ENCODE measurements around the gene SLU7. TPM values are rescaled to one million over a fixed set of nuclear protein-coding genes. Genes with fewer than 3 reads are reported as not detected.
A peak's percentile ranks its signal among the peaks of the same experiment; 100 is the strongest.

Gene SLU7
- total RNA-seq, 1 experiment from 2014 or later, result 43.6 TPM

GRCh38 chr5:160421625-160422258, 2.9 kb upstream of the SLU7 start, which contains the start of gene PTTG1 (continued):
- no peak for TF ChIP-seq EZH2 (IDR thresholded peaks at IDR 0.05)
- TF ChIP-seq SP1 (IDR thresholded peaks at IDR 0.05; ENCODE audit: low read depth), result peak; percentile 82
- no peak for TF ChIP-seq FOSL1 (IDR thresholded peaks at IDR 0.05; ENCODE audit: low read depth)
- TF ChIP-seq CBX3 (IDR thresholded peaks at IDR 0.05; ENCODE audit: low read depth), result no peak
- TF ChIP-seq ELF1 (IDR thresholded peaks at IDR 0.05; ENCODE audit: borderline replicate concordance, low read depth), result no peak
- TF ChIP-seq EZH2phosphoT487 (IDR thresholded peaks at IDR 0.05; ENCODE audit: borderline replicate concordance), result no peak
- no peak for TF ChIP-seq JUND (IDR thresholded peaks at IDR 0.05)
- TF ChIP-seq SRF (IDR thresholded peaks at IDR 0.05; ENCODE audit: low read depth), result no peak
- TF ChIP-seq YY1 (IDR thresholded peaks at IDR 0.05; ENCODE audit: extremely low read depth, insufficient replicate concordance, low read depth, low read length), result no peak
- TF ChIP-seq TCF7L2 (IDR thresholded peaks at IDR 0.05; ENCODE audit: borderline replicate concordance, extremely low read depth, insufficient read depth, insufficient read length), result peak; percentile 18
- no peak for TF ChIP-seq ZNF274 (IDR thresholded peaks at IDR 0.05; ENCODE audit: low read depth, low read length)
- TF ChIP-seq SIN3A (IDR thresholded peaks at IDR 0.05; ENCODE audit: low read depth), result peak; percentile 86

GRCh38 chr5:160420331-160420610, 1.4 kb upstream of the SLU7 start:
- peaks cover 8 to 27% of the 10 kb centered on the region in 2 experiments; a peak in 3 of 4 replicates for H3K4me1 ChIP-seq (ENCODE audit: control insufficient read depth in 1 of 2, insufficient read depth in 2 of 2, low read length in 2 of 2)
- ATAC-seq, result no peak
- no peak overlapping the region for H2AFZ ChIP-seq (ENCODE audit: low read depth, low read length, poor library complexity, severe bottlenecking)
- no TSS peak for BruUV-seq (replicated peaks)
- intact Hi-C loops (cut with micrococcal nuclease), result no loop called here
- ChIA-PET CTCF (interaction anchor here (2.2 kb wide), 1 partner anchor 19 kb away, joined by 21 read pairs; no protein-coding TSS in a partner anchor), RAD21 (ENCODE audit: low non-redundant PET in 1 of 2, low total read pairs in 2 of 2, uncharacterized antibody in 2 of 2, unreplicated experiment in 2 of 2) (no interaction called here), POLR2A (no interaction called here)
- H3K9me3 ChIP-seq (ENCODE audit: control insufficient read depth in 1 of 2, insufficient read depth in 1 of 2, low read depth in 1 of 2, low read length in 2 of 2), result no peaks in the 10 kb centered on the region
- peaks cover 14 to 27% of the 10 kb centered on the region in 2 experiments for H3K36me3 ChIP-seq (ENCODE audit: control insufficient read depth in 1 of 2, insufficient read depth in 2 of 2, low read length in 2 of 2)
- no peak overlapping the region for H3K4me2 ChIP-seq (ENCODE audit: low read length)
- no peak for DNase-seq (ENCODE audit: low read depth, low spot score)
- TF ChIP-seq ZBTB33 (IDR thresholded peaks at IDR 0.05; ENCODE audit: extremely low read depth, insufficient replicate concordance, low read length) (no peak), JUND (IDR thresholded peaks at IDR 0.05) (no peak), SP1 (IDR thresholded peaks at IDR 0.05; ENCODE audit: low read depth) (no peak)
- 0 out of 2 replicates have a peak, but pooled peaks cover 3% of the 10 kb centered on the region for H4K20me1 ChIP-seq (ENCODE audit: insufficient read depth)
- H3K79me2 ChIP-seq (ENCODE audit: insufficient read depth, low read length), result peaks cover 61% of the 10 kb centered on the region
- H3K27me3 ChIP-seq (ENCODE audit: insufficient read depth, low read length), result no peaks in the 10 kb centered on the region
- no peak overlapping the region for H3K4me3 ChIP-seq (replicated peaks in 1 of 2; ENCODE audit: low read depth in 1 of 2, low read length in 2 of 2)
- no peaks in the 10 kb centered on the region for H3K9me2 ChIP-seq (ENCODE audit: insufficient read depth)
- H3K9ac ChIP-seq (ENCODE audit: low read length), result no peak overlapping the region
- H3K27ac ChIP-seq (ENCODE audit: low read depth, low read length), result no peak overlapping the region
